ENCODE data around the gene TMEM232. TPM values are rescaled to one million over a fixed set of nuclear protein-coding genes. Genes with fewer than 3 reads are reported as not detected.

The TMEM232 gene
- total and polyA plus RNA-seq, 2 donors (not counting 3 experiments of a cell fraction or from before 2014, with no cell fraction given): 0.17 to 0.38 TPM

GRCh38 chr5:110663525-110663924, 62.9 kb downstream of the TMEM232 start:
- ChIA-PET CTCF (no interaction called here), POLR2A (no interaction called here)

More at GRCh38 chr5:110663525-110663924, 62.9 kb downstream of the TMEM232 start:
- Histone ChIP-seq H3K27me3 (ENCODE audit: control insufficient read depth in 2 of 2, insufficient read depth in 2 of 2, low read length in 2 of 2) (no peaks in the 10 kb centered on the region), H3K79me2 (ENCODE audit: control insufficient read depth, insufficient read depth, low read length) (no peaks in the 10 kb centered on the region), H3K9me1 (replicated peaks; ENCODE audit: control insufficient read depth, extremely low read depth, insufficient read depth, low read length) (no peaks in the 10 kb centered on the region), H3K9me3 (replicated peaks; ENCODE audit: control insufficient read depth, insufficient read depth, low read length) (no peaks in the 10 kb centered on the region), H3K4me2 (ENCODE audit: insufficient read depth, low read length) (no peak overlapping the region), H3K36me3 (ENCODE audit: control insufficient read depth in 2 of 2, extremely low read depth in 1 of 2, insufficient read depth in 2 of 2, low read length in 2 of 2) (no peaks in the 10 kb centered on the region), H3K27ac (ENCODE audit: insufficient read depth, low read depth, low read length) (no peak overlapping the region), H4K20me1 (replicated peaks; ENCODE audit: control insufficient read depth, extremely low read depth, insufficient read depth, low read length) (no peaks in the 10 kb centered on the region), H2AFZ (ENCODE audit: low read depth, low read length) (no peak overlapping the region), H3K9ac (replicated peaks; ENCODE audit: extremely low read depth, insufficient read depth, low read length) (no peak overlapping the region), H3K4me1 (ENCODE audit: control insufficient read depth, extremely low read depth, insufficient read depth, low read length) (no peaks in the 10 kb centered on the region), H3K4me3 (replicated peaks in 1 of 3; ENCODE audit: insufficient read depth in 1 of 3, low read depth in 1 of 3, low read length in 3 of 3) (no peak overlapping the region)
- FAIRE-seq: no peak
- no peak for DNase-seq (ENCODE audit: low read depth, low spot score)
- TF ChIP-seq FOS (IDR thresholded peaks at IDR 0.05; ENCODE audit: borderline replicate concordance, insufficient read depth, low read length) (no peak), POLR2A (IDR thresholded peaks at IDR 0.05; ENCODE audit: low read depth, low read length) (no peak), POLR2AphosphoS5 (IDR thresholded peaks at IDR 0.05; ENCODE audit: insufficient read depth, low read depth, low read length) (no peak), JUN (IDR thresholded peaks at IDR 0.05; ENCODE audit: borderline replicate concordance, insufficient read depth, insufficient read length, low read depth) (no peak), CTCF (IDR thresholded peaks at IDR 0.05; ENCODE audit: extremely low read depth in 1 of 2, insufficient read depth in 1 of 2, low read depth in 1 of 2, low read length in 2 of 2) (no peak), MAX (IDR thresholded peaks at IDR 0.05; ENCODE audit: insufficient read depth, insufficient read length) (no peak), GATA2 (IDR thresholded peaks at IDR 0.05; ENCODE audit: insufficient read depth, insufficient read length, low read depth, low read length) (no peak)
- intact Hi-C loops (cut with micrococcal nuclease): no loop called here
- no TSS peak for BruUV-seq (replicated peaks)
- dilution Hi-C loops (cut with MboI; ENCODE audit: extremely low pct_ligation_motif_present, low sequenced_read_pairs): no loop called here
